ENCODE measurements around the gene RFT1. TPM values are rescaled to one million over a fixed set of nuclear protein-coding genes. Genes with fewer than 3 reads are reported as not detected.

Gene RFT1
- total and polyA plus RNA-seq, 4 donors: 10.8 to 23.1 (median 21.6) TPM

DNA sequence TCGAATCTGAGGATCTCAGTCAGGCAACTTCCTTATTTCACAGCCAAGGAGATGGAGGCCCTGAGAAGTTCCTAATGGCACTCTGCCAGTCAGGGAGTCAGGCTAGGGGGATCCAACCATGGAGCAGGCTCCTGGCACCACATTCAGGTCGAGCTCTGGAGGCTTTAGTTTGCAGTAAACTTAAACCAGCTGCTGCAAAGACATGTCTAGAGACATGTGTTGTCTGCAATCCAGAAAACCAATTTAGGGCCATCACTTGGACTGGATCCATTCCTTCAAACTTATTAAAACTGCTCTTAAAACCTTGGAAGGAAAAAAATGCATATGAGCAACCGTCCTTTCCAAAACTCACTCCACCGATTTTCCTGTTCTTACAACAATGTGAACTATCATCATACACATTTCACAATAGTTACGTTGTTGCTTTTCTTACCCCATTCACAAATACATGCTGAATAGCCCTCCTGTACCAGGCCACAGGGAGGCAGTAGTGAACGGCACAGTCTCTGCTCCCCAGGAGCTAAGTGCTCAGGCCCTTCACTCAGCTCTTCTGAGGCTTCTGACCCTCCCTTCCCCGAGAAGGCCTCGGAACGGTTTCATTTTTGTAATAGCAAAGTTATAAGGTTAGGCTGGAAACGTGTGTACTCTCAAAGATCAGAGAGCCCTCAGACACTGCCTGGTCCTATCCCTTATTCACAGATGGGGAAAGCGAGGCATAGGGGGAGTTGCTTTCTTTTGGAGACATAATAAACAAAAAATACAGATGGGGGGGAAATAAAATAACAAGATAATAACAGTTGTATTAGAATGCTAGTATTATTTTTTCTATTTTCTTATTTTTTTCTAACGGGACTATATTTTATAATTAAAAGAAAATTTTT lies 20.1 kb downstream of the RFT1 start:
- H3K27ac ChIP-seq (ENCODE audit: low read depth in 1 of 2, low read length in 1 of 2): peak overlapping the region in 1 of 2 donors; percentile 45

DNA sequence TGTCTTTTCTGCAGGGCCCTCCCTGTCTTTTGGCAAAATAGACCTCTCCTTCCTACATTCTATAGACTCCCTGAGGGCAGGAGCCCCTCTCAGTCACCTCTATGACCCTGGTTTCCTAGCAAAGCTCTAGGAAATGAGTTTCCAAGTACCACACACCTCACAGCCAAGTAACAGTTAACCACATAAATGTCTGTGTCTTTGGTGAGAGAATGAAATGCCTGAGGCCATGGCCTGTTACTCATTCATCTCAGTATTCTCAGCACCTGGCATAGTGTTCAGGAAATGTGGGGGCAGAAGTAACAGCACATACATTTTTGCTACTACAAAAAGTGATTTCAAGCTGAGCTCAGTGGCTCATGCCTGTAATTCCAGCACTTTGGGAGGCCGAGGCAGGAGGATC lies 21.0 kb downstream of the RFT1 start:
- Histone ChIP-seq H3K4me1 (ENCODE audit: control insufficient read depth in 5 of 5, insufficient read depth in 5 of 5, low read length in 5 of 5) (peaks cover 0 to 18% (median 0%) of the 10 kb centered on the region in 5 donors), H3K4me3 (no peak overlapping the region), H3K27ac (ENCODE audit: low read depth in 1 of 2, low read length in 1 of 2) (peak overlapping the region in 1 of 2 donors; percentile 22), H3K9me3 (ENCODE audit: control insufficient read depth in 4 of 4, insufficient read depth in 3 of 4, low read length in 3 of 4) (no peaks in the 10 kb centered on the region), H3K27me3 (ENCODE audit: control insufficient read depth in 3 of 3, insufficient read depth in 3 of 3, low read length in 2 of 3) (no peaks in the 10 kb centered on the region), H3K36me3 (ENCODE audit: control insufficient read depth in 4 of 4, insufficient read depth in 4 of 4, low read length in 4 of 4) (peaks cover 0 to 13% (median 10%) of the 10 kb centered on the region in 4 donors), H3K9ac (ENCODE audit: insufficient read depth in 1 of 2, low read length in 2 of 2) (no peak overlapping the region)
- TF ChIP-seq, protein P1, sequence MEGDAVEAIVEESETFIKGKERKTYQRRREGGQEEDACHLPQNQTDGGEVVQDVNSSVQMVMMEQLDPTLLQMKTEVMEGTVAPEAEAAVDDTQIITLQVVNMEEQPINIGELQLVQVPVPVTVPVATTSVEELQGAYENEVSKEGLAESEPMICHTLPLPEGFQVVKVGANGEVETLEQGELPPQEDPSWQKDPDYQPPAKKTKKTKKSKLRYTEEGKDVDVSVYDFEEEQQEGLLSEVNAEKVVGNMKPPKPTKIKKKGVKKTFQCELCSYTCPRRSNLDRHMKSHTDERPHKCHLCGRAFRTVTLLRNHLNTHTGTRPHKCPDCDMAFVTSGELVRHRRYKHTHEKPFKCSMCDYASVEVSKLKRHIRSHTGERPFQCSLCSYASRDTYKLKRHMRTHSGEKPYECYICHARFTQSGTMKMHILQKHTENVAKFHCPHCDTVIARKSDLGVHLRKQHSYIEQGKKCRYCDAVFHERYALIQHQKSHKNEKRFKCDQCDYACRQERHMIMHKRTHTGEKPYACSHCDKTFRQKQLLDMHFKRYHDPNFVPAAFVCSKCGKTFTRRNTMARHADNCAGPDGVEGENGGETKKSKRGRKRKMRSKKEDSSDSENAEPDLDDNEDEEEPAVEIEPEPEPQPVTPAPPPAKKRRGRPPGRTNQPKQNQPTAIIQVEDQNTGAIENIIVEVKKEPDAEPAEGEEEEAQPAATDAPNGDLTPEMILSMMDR (IDR thresholded peaks at IDR 0.05; ENCODE audit: control extremely low read depth, extremely low read depth): no peak
- 92 to 93% methylated on average over 1 of the region's 1 CpG for WGBS, 2 donors
- ATAC-seq (ENCODE audit: insufficient read depth, low FRiP score) (no peak), DNase-seq (no peak)

More for the DNA sequence above, 20.1 kb downstream of the RFT1 start:
- WGBS, 2 donors: 39 to 41% methylated on average over 12 of the region's 12 CpGs
- ATAC-seq (ENCODE audit: insufficient read depth, low FRiP score) (peak; percentile 93), DNase-seq (peak; percentile 83 to 92 (median 91))
- H3K9ac ChIP-seq (ENCODE audit: insufficient read depth in 1 of 2, low read length in 2 of 2): peak overlapping the region in 1 of 2 donors; percentile 75
- no peaks in the 10 kb centered on the region for H3K27me3 ChIP-seq (ENCODE audit: control insufficient read depth in 3 of 3, insufficient read depth in 3 of 3, low read length in 2 of 3)
- peaks cover 0 to 17% (median 12%) of the 10 kb centered on the region in 4 donors for H3K36me3 ChIP-seq (ENCODE audit: control insufficient read depth in 4 of 4, insufficient read depth in 4 of 4, low read length in 4 of 4)
- H3K4me3 ChIP-seq: no peak overlapping the region
- peaks cover 0 to 19% (median 0%) of the 10 kb centered on the region in 5 donors for H3K4me1 ChIP-seq (ENCODE audit: control insufficient read depth in 5 of 5, insufficient read depth in 5 of 5, low read length in 5 of 5)
- H3K9me3 ChIP-seq (ENCODE audit: control insufficient read depth in 4 of 4, insufficient read depth in 3 of 4, low read length in 3 of 4): no peaks in the 10 kb centered on the region
- TF ChIP-seq, protein P1 (IDR thresholded peaks at IDR 0.05; ENCODE audit: control extremely low read depth, extremely low read depth): peak; percentile 30

DNA sequence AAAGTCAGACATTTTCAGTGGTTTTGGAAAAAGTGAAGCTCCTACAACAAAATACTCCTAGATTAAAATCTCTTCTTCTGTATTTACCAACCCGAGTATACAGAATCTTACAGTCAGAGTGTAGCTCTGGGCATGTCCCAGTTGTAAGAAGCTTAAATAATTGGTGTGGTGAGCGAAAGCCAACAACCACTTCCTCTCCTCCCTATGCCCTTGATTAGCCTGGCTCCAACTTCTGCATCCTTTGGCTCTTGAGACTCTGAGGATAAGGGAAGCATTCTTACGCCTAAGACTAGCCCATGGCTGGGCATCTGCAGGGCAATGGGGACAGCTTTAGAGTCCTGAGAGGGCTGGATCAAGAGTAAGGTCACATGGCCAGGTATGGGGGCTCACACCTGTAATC lies 25.5 kb downstream of the RFT1 start:
- Histone ChIP-seq H3K4me1 (ENCODE audit: control insufficient read depth in 5 of 5, insufficient read depth in 5 of 5, low read length in 5 of 5) (peaks cover 0 to 4% (median 0%) of the 10 kb centered on the region in 5 donors), H3K4me3 (no peak overlapping the region), H3K9me3 (ENCODE audit: control insufficient read depth in 4 of 4, insufficient read depth in 3 of 4, low read length in 3 of 4) (no peaks in the 10 kb centered on the region), H3K27me3 (ENCODE audit: control insufficient read depth in 3 of 3, insufficient read depth in 3 of 3, low read length in 2 of 3) (no peaks in the 10 kb centered on the region), H3K9ac (ENCODE audit: insufficient read depth in 1 of 2, low read length in 2 of 2) (no peak overlapping the region), H3K36me3 (ENCODE audit: control insufficient read depth in 4 of 4, insufficient read depth in 4 of 4, low read length in 4 of 4) (peaks cover 0 to 38% (median 28%) of the 10 kb centered on the region in 4 donors), H3K27ac (ENCODE audit: low read depth in 1 of 2, low read length in 1 of 2) (no peak overlapping the region)
- no peak for ATAC-seq (ENCODE audit: insufficient read depth, low FRiP score)
- TF ChIP-seq, protein P1 (IDR thresholded peaks at IDR 0.05; ENCODE audit: control extremely low read depth, extremely low read depth): no peak
- 24 to 47% methylated on average over 3 of the region's 3 CpGs for WGBS, 2 donors
- DNase-seq: no peak

Data from lung (tissue), 12 donors.